Central memory CD4-positive, alpha-beta T cell (primary cell): ENCODE data around the gene RBBP6.

Experiments used
- DNase-seq: peaks from one replicate; pipeline ENCODE4 v3.0.0; 2022

The RBBP6 gene

GRCh38 chr16:24524855-24525677, 14.3 kb upstream of the RBBP6 start:
- DNase-seq: no peak

DNA sequence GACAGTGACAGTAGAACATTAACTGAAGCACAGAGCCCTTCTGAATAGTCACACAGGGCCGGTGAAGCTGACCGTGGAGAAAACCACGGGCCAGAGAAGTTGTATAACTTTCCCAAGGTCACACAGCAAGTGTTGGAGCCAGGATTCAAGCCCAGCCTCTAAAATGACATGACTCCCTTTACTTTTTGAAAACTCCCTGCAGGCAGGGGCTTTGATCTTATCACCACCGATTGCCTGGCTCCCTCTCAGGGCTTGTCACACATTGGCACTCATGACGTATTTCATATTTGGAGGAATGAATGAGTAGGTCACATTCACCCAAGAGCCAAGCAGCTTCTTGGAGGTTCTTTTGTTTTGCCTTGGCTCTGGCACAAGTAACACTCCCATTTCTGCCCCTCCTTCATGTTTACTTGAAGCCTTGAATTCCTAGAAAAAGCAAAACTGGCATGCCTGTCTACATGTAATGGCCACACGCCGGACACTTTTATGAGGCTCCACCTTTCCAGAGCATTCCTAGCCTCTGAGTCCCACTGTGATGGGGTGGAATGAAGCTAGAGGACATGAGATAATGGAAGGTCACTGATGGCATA, 13.3 kb upstream of the RBBP6 start:
- no peak for DNase-seq

DNA sequence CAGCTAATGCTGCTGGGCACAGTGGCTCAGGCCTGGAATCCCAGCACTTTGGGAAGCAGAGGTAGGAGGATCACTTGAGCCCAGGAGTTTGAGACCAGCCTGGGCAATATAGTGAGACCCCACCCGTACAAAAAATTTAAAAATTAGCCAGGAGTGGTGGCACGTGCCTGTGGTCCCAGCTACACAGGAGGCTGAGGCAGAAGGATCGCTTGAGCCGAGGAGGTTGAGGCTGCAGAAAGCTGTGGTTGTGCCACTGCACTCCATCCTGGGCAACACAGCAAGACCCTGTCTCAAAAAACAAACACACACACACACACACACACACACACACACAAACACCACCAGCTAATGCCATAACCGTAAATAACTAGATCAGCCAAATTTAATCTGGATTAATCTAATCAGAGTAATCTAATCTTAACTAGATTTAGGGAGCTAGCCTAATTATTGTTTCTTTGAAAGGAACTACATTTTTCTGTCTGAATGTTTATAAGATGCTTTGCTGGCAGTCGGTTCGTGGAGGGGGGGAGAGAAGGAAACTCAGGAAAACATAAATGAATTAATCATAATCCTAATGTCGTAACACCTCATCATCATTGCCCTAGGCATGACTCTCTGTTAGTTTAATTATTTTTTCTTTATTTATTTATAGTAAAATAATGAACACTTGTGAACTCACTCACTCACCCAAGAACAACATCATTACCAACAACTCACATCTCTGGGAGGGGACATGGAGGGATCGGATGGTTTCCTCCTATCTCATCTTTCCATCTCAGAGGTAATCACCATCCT, 12.5 kb upstream of the RBBP6 start:
- DNase-seq: no peak

- DNase-seq: no peak
These were observed 8.2 kb upstream of the RBBP6 start for GRCh38 chr16:24531166-24531565.

- DNase-seq: no peak
These were observed 4.7 kb upstream of the RBBP6 start for GRCh38 chr16:24534620-24535019.

DNA sequence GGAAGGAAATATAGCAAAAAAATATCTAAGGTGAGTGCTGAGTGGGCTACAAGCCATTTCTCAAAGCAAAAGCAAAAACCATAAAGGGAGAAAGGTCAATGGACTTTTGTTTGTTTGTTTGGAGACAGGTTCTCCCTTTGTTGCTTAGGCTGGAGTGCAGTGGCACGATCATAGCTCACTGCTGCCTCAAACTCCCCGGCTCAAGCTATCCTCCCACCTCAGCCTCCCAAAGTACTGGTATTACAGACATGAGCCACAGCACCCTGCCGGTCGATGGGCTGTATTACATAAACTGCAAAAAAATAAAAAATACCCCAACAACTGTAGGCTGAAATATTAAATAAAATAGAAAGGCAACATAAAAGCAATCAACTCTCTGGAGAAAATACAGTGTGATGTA, 3.5 kb upstream of the RBBP6 start:
- no peak for DNase-seq

DNA sequence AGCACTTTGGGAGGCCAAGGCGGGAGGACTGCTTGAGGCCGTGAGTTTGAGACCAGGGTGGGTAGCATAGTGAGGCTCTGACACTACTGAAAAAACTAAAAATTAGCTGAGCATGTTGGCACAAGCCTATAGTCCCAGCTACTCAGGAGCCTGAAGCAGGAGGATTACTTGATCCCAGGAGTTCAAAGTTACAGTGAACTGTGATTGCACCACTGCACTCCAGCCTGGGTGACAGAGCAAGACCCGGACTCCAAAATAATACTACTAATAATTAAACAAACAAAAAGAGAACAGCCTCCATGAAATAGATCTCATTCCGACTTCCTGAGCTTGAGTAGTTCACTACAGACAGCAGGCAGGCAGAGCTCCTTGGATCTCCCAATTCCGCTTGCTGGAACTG, 2.7 kb upstream of the RBBP6 start:
- no peak for DNase-seq

- peak; percentile 15 for DNase-seq
These were observed 1.7 kb upstream of the RBBP6 start for GRCh38 chr16:24537474-24538337.

DNA sequence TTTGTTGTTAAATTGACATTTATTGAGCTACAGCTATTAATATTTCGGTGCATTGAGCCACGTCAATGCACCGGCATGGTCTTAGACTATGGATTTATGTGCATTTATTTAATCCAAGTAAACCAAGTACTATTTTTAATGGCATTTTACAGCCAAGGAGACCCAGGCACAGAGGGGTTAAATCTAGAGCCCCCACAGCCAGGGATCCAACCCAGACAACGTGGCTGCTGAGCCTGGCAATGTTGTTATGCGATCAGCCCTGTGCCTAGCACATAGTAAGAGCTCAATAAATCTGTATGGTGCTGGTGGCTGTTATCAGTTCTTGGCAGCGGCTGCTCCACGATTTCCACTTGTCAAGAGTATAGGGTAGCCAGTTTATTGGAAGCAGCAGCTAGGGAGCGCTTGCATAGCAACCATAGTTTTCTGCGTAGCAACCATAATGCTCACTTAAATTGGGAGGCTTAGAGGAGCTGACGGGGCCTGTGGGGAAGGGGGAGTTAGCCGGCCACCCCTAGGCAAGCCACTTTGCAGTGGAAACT, 541 bp upstream of the RBBP6 start:
- no peak for DNase-seq

GRCh38 chr16:24539850-24540601, 660 bp downstream of the RBBP6 start:
- DNase-seq: no peak

DNA sequence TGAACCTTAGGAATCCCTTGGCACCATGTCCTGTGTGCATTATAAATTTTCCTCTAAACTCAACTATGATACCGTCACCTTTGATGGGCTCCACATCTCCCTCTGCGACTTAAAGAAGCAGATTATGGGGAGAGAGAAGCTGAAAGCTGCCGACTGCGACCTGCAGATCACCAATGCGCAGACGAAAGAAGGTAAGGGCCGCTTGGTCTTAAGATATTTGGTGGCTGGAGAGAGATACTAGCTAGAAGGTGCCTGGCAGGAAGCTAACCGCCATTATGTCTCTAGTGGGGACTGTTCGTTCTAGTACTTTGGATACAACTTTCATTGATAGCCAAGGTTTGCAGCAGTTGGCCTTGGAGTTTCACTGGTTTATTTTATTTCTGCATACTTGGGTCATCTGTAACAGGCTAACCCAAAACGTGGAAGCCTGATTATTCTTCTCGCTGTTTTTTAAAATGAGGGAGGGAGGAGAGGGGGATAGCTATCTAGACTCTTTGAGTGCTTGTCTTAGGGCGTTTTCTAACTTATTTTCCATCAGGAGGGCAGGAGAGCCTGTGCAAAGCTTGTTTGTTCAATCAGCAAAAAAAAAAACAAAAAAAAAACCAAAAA, 1.3 kb downstream of the RBBP6 start:
- DNase-seq: peak; percentile 29

- DNase-seq: peak; percentile 14
These were observed 2.0 kb downstream of the RBBP6 start for GRCh38 chr16:24541233-24541933.

DNA sequence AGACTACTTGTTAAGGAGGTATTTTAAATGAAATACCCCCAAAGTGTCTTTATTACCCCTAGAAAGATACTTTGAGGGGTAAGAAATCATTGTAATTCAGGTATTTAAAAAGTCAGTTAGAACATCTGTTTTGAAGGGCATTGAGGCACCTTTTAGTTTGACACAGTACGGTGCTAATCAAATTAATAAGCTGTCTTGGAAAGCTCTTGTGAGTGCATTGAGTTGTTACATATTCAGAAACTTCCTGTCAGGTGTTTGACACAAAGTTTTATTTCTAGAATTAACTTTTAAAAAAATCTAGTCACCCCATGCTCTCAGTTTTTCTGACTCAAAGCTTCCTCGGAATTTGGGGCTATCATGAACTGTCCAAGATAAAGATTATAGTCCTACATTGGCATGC, 4.6 kb downstream of the RBBP6 start:
- DNase-seq: no peak

DNA sequence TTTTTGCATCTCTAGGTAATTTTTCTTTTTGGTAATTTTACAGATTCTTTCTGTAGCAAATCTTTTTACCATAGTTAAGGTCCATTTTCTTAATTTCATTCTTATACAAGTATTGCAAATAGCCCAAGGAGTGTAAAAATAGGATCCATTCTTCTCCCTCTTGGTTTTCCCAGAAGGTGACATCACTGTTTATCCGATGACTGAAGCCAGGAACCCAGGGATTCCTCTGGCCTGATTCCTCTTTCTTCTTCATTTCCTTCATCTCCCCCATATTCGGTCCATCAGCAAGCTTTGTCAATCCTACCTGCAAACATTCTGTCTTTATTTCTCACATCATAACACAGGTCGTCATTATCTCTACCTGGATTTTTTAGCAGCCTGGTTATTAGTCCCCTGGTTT, 5.3 kb downstream of the RBBP6 start:
- no peak for DNase-seq

GRCh38 chr16:24550295-24550694, 10.9 kb downstream of the RBBP6 start:
- DNase-seq: no peak

- no peak for DNase-seq
These were observed 13.4 kb downstream of the RBBP6 start for GRCh38 chr16:24552705-24553246.

- DNase-seq: no peak
These were observed 14.6 kb downstream of the RBBP6 start for GRCh38 chr16:24553983-24554382.

DNA sequence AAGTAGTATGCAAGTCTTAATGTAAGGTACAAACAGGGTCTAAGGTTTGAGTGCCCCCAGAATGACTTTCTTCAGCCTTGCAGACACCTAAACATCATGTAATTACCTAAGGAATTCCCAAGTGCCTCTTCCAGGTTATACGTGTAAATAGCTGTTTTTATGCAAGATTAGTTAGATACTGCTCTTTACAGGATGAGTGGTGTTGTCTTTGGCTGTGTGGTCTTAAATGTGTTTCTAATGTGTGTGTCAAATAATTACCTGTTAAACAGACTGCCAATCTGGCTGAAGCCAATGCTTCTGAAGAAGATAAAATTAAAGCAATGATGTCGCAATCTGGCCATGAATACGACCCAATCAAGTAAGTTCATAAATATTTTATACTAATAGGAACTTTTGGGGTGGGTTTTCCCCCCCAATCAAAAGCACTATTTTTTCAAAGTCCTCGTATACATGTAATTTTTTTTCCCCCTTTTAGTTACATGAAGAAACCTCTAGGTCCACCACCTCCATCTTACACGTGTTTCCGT, 16.0 kb downstream of the RBBP6 start:
- no peak for DNase-seq

- no peak for DNase-seq
These were observed 23.4 kb downstream of the RBBP6 start for GRCh38 chr16:24562811-24563210.

DNA sequence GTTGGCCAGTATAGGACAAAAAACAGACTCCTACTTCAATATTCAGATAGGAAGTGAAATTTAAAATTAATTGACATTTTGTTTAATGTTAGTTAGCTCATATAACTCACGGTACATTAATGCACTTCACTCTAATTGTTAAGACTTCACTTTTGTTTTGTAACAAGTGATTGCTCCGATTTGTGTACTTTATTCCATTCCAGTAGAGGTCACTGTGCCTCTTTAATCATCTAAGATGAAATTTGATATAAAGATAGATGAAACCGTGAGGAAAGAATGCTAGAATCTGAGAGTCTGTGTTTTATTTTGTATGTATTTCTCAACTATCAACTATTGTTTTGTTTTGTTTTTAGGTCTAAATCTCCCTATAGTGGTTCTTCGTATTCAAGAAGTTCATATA, 29.0 kb downstream of the RBBP6 start:
- DNase-seq: no peak
